Measurements from ENCODE around the gene TNNI3K.

DNA sequence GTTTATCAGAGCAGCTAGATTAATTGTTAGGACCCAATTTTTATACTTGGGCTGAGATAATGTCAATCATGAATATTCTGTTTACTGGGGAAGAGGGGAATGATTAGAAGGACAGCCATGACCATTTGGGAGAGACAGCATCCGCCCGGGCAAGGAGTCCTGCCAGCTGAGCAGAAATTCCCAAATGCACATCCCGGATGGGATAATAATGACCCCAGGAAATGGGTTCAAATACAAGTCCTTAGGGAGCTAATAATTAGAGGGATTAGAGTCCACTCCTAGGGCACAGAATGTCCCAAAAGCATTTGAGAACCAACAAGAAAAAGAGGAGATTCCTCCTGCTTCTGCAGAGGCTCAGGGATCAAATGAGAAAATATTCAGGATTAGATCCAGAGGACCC, 161.3 kb downstream of the TNNI3K start:
- TF ChIP-seq, protein P1, sequence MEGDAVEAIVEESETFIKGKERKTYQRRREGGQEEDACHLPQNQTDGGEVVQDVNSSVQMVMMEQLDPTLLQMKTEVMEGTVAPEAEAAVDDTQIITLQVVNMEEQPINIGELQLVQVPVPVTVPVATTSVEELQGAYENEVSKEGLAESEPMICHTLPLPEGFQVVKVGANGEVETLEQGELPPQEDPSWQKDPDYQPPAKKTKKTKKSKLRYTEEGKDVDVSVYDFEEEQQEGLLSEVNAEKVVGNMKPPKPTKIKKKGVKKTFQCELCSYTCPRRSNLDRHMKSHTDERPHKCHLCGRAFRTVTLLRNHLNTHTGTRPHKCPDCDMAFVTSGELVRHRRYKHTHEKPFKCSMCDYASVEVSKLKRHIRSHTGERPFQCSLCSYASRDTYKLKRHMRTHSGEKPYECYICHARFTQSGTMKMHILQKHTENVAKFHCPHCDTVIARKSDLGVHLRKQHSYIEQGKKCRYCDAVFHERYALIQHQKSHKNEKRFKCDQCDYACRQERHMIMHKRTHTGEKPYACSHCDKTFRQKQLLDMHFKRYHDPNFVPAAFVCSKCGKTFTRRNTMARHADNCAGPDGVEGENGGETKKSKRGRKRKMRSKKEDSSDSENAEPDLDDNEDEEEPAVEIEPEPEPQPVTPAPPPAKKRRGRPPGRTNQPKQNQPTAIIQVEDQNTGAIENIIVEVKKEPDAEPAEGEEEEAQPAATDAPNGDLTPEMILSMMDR (IDR thresholded peaks at IDR 0.05) = no peak
- TF ChIP-seq POLR2A (IDR thresholded peaks at IDR 0.05) (no peak), POLR2AphosphoS5 (IDR thresholded peaks at IDR 0.05; ENCODE audit: insufficient read depth in 1 of 2, low read depth in 1 of 2) (no peak)
